K562 (cell line): ENCODE data around the gene PRXL2A. TPM values are rescaled to one million over a fixed set of nuclear protein-coding genes. Genes with fewer than 3 reads are reported as not detected.

Experiments used
- AFF1 ChIP-seq, 2 experiments: fragments of 450-650 bp; IDR thresholded peaks; 2 replicates each; pipeline ENCODE4 v1.6.1; 2018; ENCODE audit warnings: mild to moderate bottlenecking in 2 of 2, low read depth in 1 of 2; ENCODE audit not compliant: partially characterized antibody in 2 of 2
- ARID4B ChIP-seq: sonication (generic); formaldehyde crosslinking; IDR thresholded peaks from 2 replicates; pipeline ENCODE4 v1.8.0; 2022; ENCODE audit warnings: mild to moderate bottlenecking, missing genetic modification reagents
- CGGBP1 ChIP-seq: fragments of 250-450 bp; sonication (Bioruptor Pico); IDR thresholded peaks from 2 replicates; pipeline ENCODE4 v1.9.0; 2021; ENCODE audit warnings: mild to moderate bottlenecking
- COPS2 ChIP-seq: fragments of 450-650 bp; conservative IDR thresholded peaks from 2 replicates; pipeline ENCODE4 v1.6.1; 2016; ENCODE audit warnings: mild to moderate bottlenecking, moderate library complexity
- DDX20 ChIP-seq: fragments of 450-650 bp; IDR thresholded peaks from 2 replicates; pipeline ENCODE4 v1.6.1; 2016; ENCODE audit warnings: missing genetic modification characterization, low read depth, mild to moderate bottlenecking, missing compliant biosample characterization, moderate library complexity
- DLX4 ChIP-seq: fragments of 250-450 bp; sonication (Bioruptor Pico); IDR thresholded peaks from 2 replicates; pipeline ENCODE4 v1.6.1; 2021; ENCODE audit warnings: mild to moderate bottlenecking
- GTF2B ChIP-seq: IDR thresholded peaks from 2 replicates; pipeline ENCODE4 v1.6.1; 2011; ENCODE audit not compliant: insufficient read length; ENCODE audit errors: extremely low read depth
- HMBOX1 ChIP-seq: sonication (generic); IDR thresholded peaks from 2 replicates; pipeline ENCODE4 v1.6.1; 2016
- HNRNPUL1 ChIP-seq: fragments of 200-400 bp; formaldehyde crosslinking; IDR thresholded peaks from 2 replicates; pipeline ENCODE4 v1.6.1; 2017; ENCODE audit warnings: low read length
- NCOA1 ChIP-seq: fragments of 450-650 bp; IDR thresholded peaks from 2 replicates; pipeline ENCODE4 v1.6.1; 2016; ENCODE audit warnings: low read depth
- POLR2A ChIP-seq: fragments of 450-650 bp; conservative IDR thresholded peaks from 2 replicates; pipeline ENCODE4 v1.6.1; 2016
- SMAD1 ChIP-seq: fragments of 150-350 bp; IDR thresholded peaks from 2 replicates; pipeline ENCODE4 v1.6.1; 2014; ENCODE audit warnings: low read length, low read depth; ENCODE audit not compliant: partially characterized antibody
- SPI1 ChIP-seq: IDR thresholded peaks from 2 replicates; pipeline ENCODE4 v1.6.1; 2011; ENCODE audit warnings: low read depth, low read length, control low read depth, borderline replicate concordance
- SRF ChIP-seq, 2 experiments: fragments of 250-450, 450-650 bp in 1 of 2; sonication (Bioruptor Pico) in 1 of 2; sonication (generic) in 1 of 2; formaldehyde crosslinking; IDR thresholded peaks; 2 replicates each; pipeline versions ENCODE4 v1.5.0 to v1.5.1; 2020 to 2022; ENCODE audit warnings: mild to moderate bottlenecking in 1 of 2, missing genetic modification reagents in 1 of 2
- TAF15 ChIP-seq: fragments of 200-400 bp; formaldehyde crosslinking; IDR thresholded peaks from 2 replicates; pipeline ENCODE4 v1.6.1; 2017; ENCODE audit warnings: mild to moderate bottlenecking, low read depth, low read length, moderate library complexity
- THRAP3 ChIP-seq: fragments of 450-650 bp; IDR thresholded peaks from 2 replicates; pipeline ENCODE4 v1.6.1; 2016; ENCODE audit warnings: mild to moderate bottlenecking, inconsistent platforms, borderline replicate concordance
- ZNF121 ChIP-seq: sonication (generic); formaldehyde crosslinking; conservative IDR thresholded peaks from 2 replicates; pipeline ENCODE4 v1.8.0; 2022; ENCODE audit warnings: missing genetic modification reagents
- ZNF217 ChIP-seq: sonication (generic); formaldehyde crosslinking; IDR thresholded peaks from 2 replicates; pipeline ENCODE4 v1.8.0; 2022; ENCODE audit warnings: mild to moderate bottlenecking, missing genetic modification reagents
- polyA plus RNA-seq, 8 experiments: library from polyadenylated mRNA; depleted of rRNA in 4 of 8; stranded (reverse) in 5 of 8; unstranded in 3 of 8; fragments of >200 nt; fragmentation: Nextera tagmentation in 2 of 8; fragmentation: Illumina TruSeq in 1 of 8; extraction: Ambion mirVana in 2 of 8; extraction: Trizol in 1 of 8; gene quantifications; 2 replicates each; pipeline versions ENCODE4 v1.2.1 to v1.2.3, GENCODE V29; 2011 to 2014; ENCODE audit warnings: inconsistent platforms in 1 of 8, missing spikeins in 1 of 8
- total RNA-seq, 7 experiments: library from RNA; depleted of rRNA in 6 of 7; stranded (reverse); fragments of >200 nt in 6 of 7; fragmentation: Illumina TruSeq in 2 of 7; extraction: Trizol in 2 of 7; gene quantifications; 2 replicates each; pipeline versions ENCODE4 v1.2.1 to v1.2.3, GENCODE V29; 2011 to 2021; ENCODE audit warnings: low replicate concordance in 1 of 7

PRXL2A gene
- total and polyA plus RNA-seq, 9 of the 15 experiments (the other 6 are each of a cell fraction or from before 2014, with no cell fraction given): 0.14 to 1.2 (median 0.75) TPM

GRCh38 chr10:80466724-80467326 is 58.5 kb downstream of the PRXL2A start (continued):
- TF ChIP-seq HMBOX1 (peak; percentile 97), TAF15 (no peak), ARID4B (CRISPR knock-in tag) (no peak), SPI1 (peak; percentile 67; the same call in 1 of the 2 replicates), ZNF217 (no peak), NCOA1 (no peak), GTF2B (no peak), COPS2 (no peak), SRF (CRISPR knock-in tag; IDR thresholded peaks at IDR 0.05) (no peak), CGGBP1 (no peak), DDX20 (tag) (no peak), ZNF121 (CRISPR knock-in tag) (no peak), HNRNPUL1 (no peak), SMAD1 (no peak), THRAP3 (no peak), DLX4 (CRISPR knock-in tag) (no peak), POLR2A (no peak), AFF1 (IDR thresholded peaks at IDR 0.05; ENCODE audit: low read depth in 1 of 2, partially characterized antibody in 2 of 2) (peak in 1 of 2 experiments; percentile 14)
